G401 (cell line): ENCODE results near the gene HDHD5. TPM values are rescaled to one million over a fixed set of nuclear protein-coding genes. Genes with fewer than 3 reads are reported as not detected.

Experiments
- DNase-seq: peaks from one replicate; pipeline ENCODE4 v3.0.0-alpha.2; 2015; ENCODE audit warnings: low spot score
- in situ Hi-C: cut with HindIII; loops from 2 replicates; pipeline ENCODE4 v1.10.0; 2016; ENCODE audit warnings: low sequenced_read_pairs, mixed read lengths
- total RNA-seq: library from RNA; depleted of rRNA; stranded (reverse); fragments of >200 nt; shearing (Covaris generic); gene quantifications from 2 replicates; pipeline ENCODE4 v1.2.3, GENCODE V29; 2014; rRNA removed

HDHD5 gene
- total RNA-seq, 1 experiment from 2014 or later = 163 TPM

- DNase-seq = no peak
- in situ Hi-C loops = no loop called here
These were observed 67.2 kb downstream of the HDHD5 start for GRCh38 chr22:17091851-17092250.

- no peak for DNase-seq
- in situ Hi-C loops = no loop called here
These were observed 68.5 kb downstream of the HDHD5 start for GRCh38 chr22:17090550-17090949.

Other genes with a start within 250 kb of the HDHD5 start
- not detected in 2 replicates for gene GAB4, start 151.1 kb downstream of the HDHD5 start, total RNA-seq
- 7.3 TPM in 2 replicates for gene IL17RA, start 74.3 kb downstream of the HDHD5 start, total RNA-seq
- 0.74 and 0.75 TPM in 2 replicates for gene TMEM121B, start 37.9 kb downstream of the HDHD5 start, total RNA-seq
- gene ADA2, start 60.2 kb upstream of the HDHD5 start, total RNA-seq = not detected in 2 replicates
- 2.0 and 2.1 TPM in 2 replicates for gene CECR2, start 210.2 kb upstream of the HDHD5 start, total RNA-seq